NCI-H1417 treated with DMSO at 0.1 percent for 48 hours (cell line): ENCODE measurements around the gene PPME1.

Experiments
- DNase-seq: peaks from one replicate; lab custom pipeline; 2025; lab: John Stamatoyannopoulos, UW

The PPME1 gene

GRCh38 chr11:74282421-74282820, 111.3 kb downstream of the PPME1 start:
- no peak for DNase-seq

GRCh38 chr11:74282914-74283371, 111.9 kb downstream of the PPME1 start:
- DNase-seq: no peak

DNA sequence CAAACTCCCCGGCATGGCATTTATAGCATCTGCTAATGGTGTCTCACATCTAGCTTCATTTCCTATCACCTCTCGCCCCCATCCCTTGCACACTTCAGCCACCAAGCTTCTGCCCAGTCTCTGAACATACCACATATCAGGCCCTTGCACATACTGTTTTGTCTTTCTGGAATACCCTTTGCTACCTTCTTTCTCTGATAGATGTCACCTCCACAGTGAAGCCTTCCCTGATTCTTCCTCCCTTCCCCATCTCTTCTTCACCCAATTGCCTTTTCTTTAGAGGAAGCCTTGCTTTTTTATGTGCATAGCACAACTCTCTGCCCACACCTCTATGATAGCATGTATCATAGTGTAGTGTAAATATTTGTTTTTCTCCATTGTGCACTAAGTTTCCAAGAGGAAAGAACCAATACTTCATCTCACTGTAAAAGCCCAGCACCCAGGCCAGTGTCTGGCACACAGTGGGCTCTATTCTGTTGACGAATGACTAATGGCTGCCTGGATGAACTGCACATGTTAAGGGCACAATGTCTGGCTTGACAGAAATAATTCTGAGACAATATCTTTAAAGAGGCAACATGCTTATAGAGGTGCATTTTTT, 112.6 kb downstream of the PPME1 start:
- no peak for DNase-seq

DNA sequence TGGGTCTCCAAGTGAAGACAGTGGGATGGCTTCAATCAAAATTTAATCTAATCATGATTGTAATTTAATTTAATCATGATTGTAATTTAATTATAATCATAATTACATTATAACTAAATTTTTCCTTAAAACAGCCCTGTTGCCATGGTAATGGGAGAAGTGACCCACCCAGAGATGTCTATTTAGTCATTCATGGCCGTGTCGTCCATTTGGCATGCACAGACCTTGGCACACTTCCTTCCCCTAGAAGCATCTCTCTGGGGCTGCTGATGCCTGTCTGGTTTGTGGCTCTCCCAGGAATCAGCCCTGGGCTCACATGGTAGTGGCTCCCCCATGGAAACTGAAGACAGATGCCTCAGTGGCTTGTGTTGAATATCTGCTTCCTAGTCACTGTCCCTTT, 113.4 kb downstream of the PPME1 start:
- no peak for DNase-seq

GRCh38 chr11:74288161-74288560, 117.1 kb downstream of the PPME1 start:
- DNase-seq: no peak

GRCh38 chr11:74288911-74289310, 117.8 kb downstream of the PPME1 start:
- no peak for DNase-seq

GRCh38 chr11:74297484-74297883, 126.4 kb downstream of the PPME1 start:
- DNase-seq: no peak

DNA sequence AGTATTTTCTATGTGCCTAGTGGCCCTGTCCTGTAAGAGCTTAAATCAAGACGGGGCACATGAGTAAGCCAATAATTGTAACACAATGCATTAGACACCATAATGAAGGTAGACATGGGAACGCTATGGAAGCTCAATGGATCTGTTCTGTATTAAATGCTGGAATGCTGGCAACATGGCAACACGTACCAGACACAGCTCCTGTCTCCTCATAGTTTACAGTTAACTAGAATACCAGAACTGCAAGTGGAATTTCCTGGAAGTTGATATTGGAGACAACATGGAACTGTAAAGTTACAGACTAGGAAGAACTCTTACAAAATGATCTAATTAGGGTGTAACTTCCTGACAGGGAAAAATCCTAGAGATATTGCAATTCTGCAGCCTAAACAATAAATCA, 127.9 kb downstream of the PPME1 start:
- no peak for DNase-seq
